Vagina (tissue), 2 donors: ENCODE measurements around the gene COQ8A. TPM values are rescaled to one million over a fixed set of nuclear protein-coding genes. Genes with fewer than 3 reads are reported as not detected.

Experiments used
- DNase-seq, 2 donors: peaks; one replicate each; pipeline ENCODE4 v3.0.0-alpha.2; 2017; ENCODE audit errors: extremely low spot score in 2 of 2
- H3K27ac ChIP-seq: fragments of 200-600 bp; sonication (generic); one replicate; pipeline ENCODE4 v1.5.1; 2019
- H3K27me3 ChIP-seq: fragments of 200-600 bp; sonication (generic); one replicate; pipeline ENCODE4 v1.5.1; 2019
- H3K36me3 ChIP-seq, 2 donors: fragments of 200-600 bp; sonication (generic); one replicate each; pipeline ENCODE4 v1.5.1; 2017 to 2019
- H3K4me1 ChIP-seq: fragments of 200-600 bp; sonication (generic); one replicate; pipeline ENCODE4 v1.5.1; 2019
- H3K4me3 ChIP-seq, 2 donors: fragments of 200-600 bp; sonication (generic); 1 replicate in 1 of 2; 2 replicates in 1 of 2; pipeline ENCODE4 v1.5.1; 2016 to 2019
- H3K9me3 ChIP-seq: fragments of 200-600 bp; sonication (generic); one replicate; pipeline ENCODE4 v1.5.1; 2019
- POLR2A ChIP-seq, 2 donors: fragments of 450-650 bp; IDR thresholded peaks; one replicate each; pipeline ENCODE4 v1.6.1; 2017; ENCODE audit warnings: antibody characterized with exemption in 2 of 2, mild to moderate bottlenecking in 2 of 2, moderate library complexity in 2 of 2
- POLR2AphosphoS5 ChIP-seq, 2 donors: sonication (generic); formaldehyde crosslinking; IDR thresholded peaks; one replicate each; pipeline ENCODE4 v1.9.0; 2017; ENCODE audit warnings: antibody characterized with exemption in 2 of 2, mild to moderate bottlenecking in 2 of 2, low read depth in 1 of 2; ENCODE audit not compliant: insufficient read depth in 1 of 2
- intact Hi-C: fragments of 100-400 bp; cut with DNase I; formaldehyde crosslinking; loops from one replicate; pipeline ENCODE4 v1.15.1; 2023
- total RNA-seq: library from RNA; depleted of rRNA; stranded (reverse); fragments of >200 nt; gene quantifications from one replicate; pipeline ENCODE4 v1.2.3, GENCODE V29; 2016
- TF ChIP-seq, protein P1 (sequence below), 3 experiments: fragments of 450-650 bp in 2 of 3; fragments of 200-600 bp in 1 of 3; sonication (generic) in 1 of 3; IDR thresholded peaks; one replicate each; pipeline ENCODE4 v1.5.1; 2017 to 2019; ENCODE audit warnings: antibody characterized with exemption in 3 of 3, mild to moderate bottlenecking in 2 of 3, moderate library complexity in 2 of 3

The COQ8A gene
- total RNA-seq, 1 donor from 2014 or later, result 44.9 TPM

GRCh38 chr1:226957714-226958113, 17.6 kb downstream of the COQ8A start:
- Histone ChIP-seq H3K4me1 (no peaks in the 10 kb centered on the region), H3K27me3 (no peaks in the 10 kb centered on the region), H3K4me3 (no peak overlapping the region), H3K36me3 (no peaks in the 10 kb centered on the region), H3K27ac (no peak overlapping the region), H3K9me3 (no peaks in the 10 kb centered on the region)
- TF ChIP-seq, protein P1, sequence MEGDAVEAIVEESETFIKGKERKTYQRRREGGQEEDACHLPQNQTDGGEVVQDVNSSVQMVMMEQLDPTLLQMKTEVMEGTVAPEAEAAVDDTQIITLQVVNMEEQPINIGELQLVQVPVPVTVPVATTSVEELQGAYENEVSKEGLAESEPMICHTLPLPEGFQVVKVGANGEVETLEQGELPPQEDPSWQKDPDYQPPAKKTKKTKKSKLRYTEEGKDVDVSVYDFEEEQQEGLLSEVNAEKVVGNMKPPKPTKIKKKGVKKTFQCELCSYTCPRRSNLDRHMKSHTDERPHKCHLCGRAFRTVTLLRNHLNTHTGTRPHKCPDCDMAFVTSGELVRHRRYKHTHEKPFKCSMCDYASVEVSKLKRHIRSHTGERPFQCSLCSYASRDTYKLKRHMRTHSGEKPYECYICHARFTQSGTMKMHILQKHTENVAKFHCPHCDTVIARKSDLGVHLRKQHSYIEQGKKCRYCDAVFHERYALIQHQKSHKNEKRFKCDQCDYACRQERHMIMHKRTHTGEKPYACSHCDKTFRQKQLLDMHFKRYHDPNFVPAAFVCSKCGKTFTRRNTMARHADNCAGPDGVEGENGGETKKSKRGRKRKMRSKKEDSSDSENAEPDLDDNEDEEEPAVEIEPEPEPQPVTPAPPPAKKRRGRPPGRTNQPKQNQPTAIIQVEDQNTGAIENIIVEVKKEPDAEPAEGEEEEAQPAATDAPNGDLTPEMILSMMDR (IDR thresholded peaks at IDR 0.05), result no peak
- TF ChIP-seq POLR2AphosphoS5 (IDR thresholded peaks at IDR 0.05; ENCODE audit: insufficient read depth in 1 of 2, low read depth in 1 of 2), result no peak
- no peak for TF ChIP-seq POLR2A (IDR thresholded peaks at IDR 0.05)
- no peak for DNase-seq
- intact Hi-C loops, result no loop called here

DNA sequence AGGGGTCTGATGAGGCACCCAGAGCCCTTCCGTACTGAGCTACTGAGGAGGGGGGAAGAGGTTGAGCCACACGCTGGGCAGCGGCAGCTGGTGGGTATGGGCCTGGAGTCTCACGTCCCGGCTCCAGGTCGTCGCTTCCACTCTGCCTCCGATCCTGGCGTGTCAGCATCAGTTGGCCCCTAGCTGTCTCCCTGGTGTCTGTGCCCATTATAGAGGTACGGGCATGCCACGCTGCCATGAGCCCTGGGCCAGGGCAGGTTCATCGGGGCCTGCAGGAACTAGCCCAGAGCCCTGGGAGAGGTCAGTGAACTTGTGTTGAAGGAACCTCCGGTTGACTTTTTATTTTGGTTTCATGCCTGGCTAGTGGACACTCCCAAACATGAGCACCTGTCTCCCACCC, 18.2 kb downstream of the COQ8A start:
- Histone ChIP-seq H3K27me3 (no peaks in the 10 kb centered on the region), H3K9me3 (no peaks in the 10 kb centered on the region), H3K4me1 (no peaks in the 10 kb centered on the region), H3K36me3 (peaks cover 0 to 3% of the 10 kb centered on the region in 2 donors), H3K27ac (no peak overlapping the region), H3K4me3 (no peak overlapping the region)
- no peak for DNase-seq
- intact Hi-C loops, result no loop called here
- TF ChIP-seq, protein P1 (IDR thresholded peaks at IDR 0.05), result no peak
- TF ChIP-seq POLR2AphosphoS5 (IDR thresholded peaks at IDR 0.05; ENCODE audit: insufficient read depth in 1 of 2, low read depth in 1 of 2) (no peak), POLR2A (IDR thresholded peaks at IDR 0.05) (no peak)

GRCh38 chr1:226960256-226960655, 20.2 kb downstream of the COQ8A start:
- H3K27ac ChIP-seq, result no peak overlapping the region
- intact Hi-C loops, result no loop called here
- DNase-seq, result no peak
- H3K9me3 ChIP-seq, result no peaks in the 10 kb centered on the region
- H3K4me3 ChIP-seq, result no peak overlapping the region
- no peaks in the 10 kb centered on the region for H3K4me1 ChIP-seq
- H3K36me3 ChIP-seq, result peaks cover 0 to 3% of the 10 kb centered on the region in 2 donors
- H3K27me3 ChIP-seq, result no peaks in the 10 kb centered on the region
- no peak for TF ChIP-seq POLR2AphosphoS5 (IDR thresholded peaks at IDR 0.05; ENCODE audit: insufficient read depth in 1 of 2, low read depth in 1 of 2)
- TF ChIP-seq, protein P1 (IDR thresholded peaks at IDR 0.05), result no peak
- TF ChIP-seq POLR2A (IDR thresholded peaks at IDR 0.05), result no peak

- H3K9me3 ChIP-seq, result no peaks in the 10 kb centered on the region
- no peak overlapping the region for H3K27ac ChIP-seq
- no peak overlapping the region for H3K4me3 ChIP-seq
- H3K36me3 ChIP-seq, result peaks cover 0 to 10% of the 10 kb centered on the region in 2 donors
- DNase-seq, result no peak
- no peak for TF ChIP-seq POLR2A (IDR thresholded peaks at IDR 0.05)
- TF ChIP-seq, protein P1 (IDR thresholded peaks at IDR 0.05), result no peak
- no peak for TF ChIP-seq POLR2AphosphoS5 (IDR thresholded peaks at IDR 0.05; ENCODE audit: insufficient read depth in 1 of 2, low read depth in 1 of 2)
- intact Hi-C loops, result no loop called here
- H3K4me1 ChIP-seq, result no peaks in the 10 kb centered on the region
- H3K27me3 ChIP-seq, result no peaks in the 10 kb centered on the region
Observed at GRCh38 chr1:226960944-226961765, 21.1 kb downstream of the COQ8A start.
